IMR-90 (cell line): ENCODE data around the gene AXDND1. TPM values are rescaled to one million over a fixed set of nuclear protein-coding genes. Genes with fewer than 3 reads are reported as not detected.

Source experiments
- ATAC-seq: fragments of 200-7000 bp; cut with Tn5 transposase; 2 replicates; pipeline ENCODE4 v1.9.1; 2020; ENCODE audit warnings: low read depth, mild to moderate bottlenecking, moderate library complexity
- BruUV-seq: library from RNA; stranded (reverse); fragments of 400-500 nt; replicated peaks from 2 replicates; lab custom pipeline; 2021; lab: Mats Ljungman, UMichigan
- CTCF ChIA-PET: fragments of 300-600 bp; formaldehyde crosslinking; extraction: SDS; loops from one replicate; lab custom pipeline; 2021; ENCODE audit warnings: antibody characterized with exemption; lab: Yijun Ruan, JAX
- POLR2A ChIA-PET: fragments of 300-600 bp; sonication (Branson Sonifier 250); formaldehyde crosslinking; loops from one replicate; lab custom pipeline; 2022; ENCODE audit warnings: antibody characterized with exemption; ENCODE audit not compliant: unreplicated experiment; lab: Charles Lee
- DNase-seq: peaks from one replicate; pipeline ENCODE4 v3.0.0; 2013
- H2AFZ ChIP-seq: replicated peaks from 2 replicates; pipeline ENCODE3; 2013; ENCODE audit warnings: low read length, mild to moderate bottlenecking; ENCODE audit not compliant: poor library complexity
- H2AK5ac ChIP-seq: 2 replicates; pipeline ENCODE4 v1.6.1; 2013; ENCODE audit warnings: low read depth, low read length, inconsistent platforms
- H2AK9ac ChIP-seq: replicated peaks from 2 replicates; pipeline ENCODE3; 2013; ENCODE audit warnings: mild to moderate bottlenecking, low read depth, low read length, moderate library complexity; ENCODE audit not compliant: poor library complexity
- H2BK120ac ChIP-seq: 2 replicates; pipeline ENCODE4 v1.6.1; 2013; ENCODE audit warnings: low read depth, low read length, inconsistent platforms
- H2BK15ac ChIP-seq: 3 replicates; pipeline ENCODE4 v1.6.1; 2013; ENCODE audit warnings: low read depth, low read length, inconsistent platforms
- H2BK20ac ChIP-seq: 2 replicates; pipeline ENCODE4 v1.6.1; 2013; ENCODE audit warnings: low read depth, mild to moderate bottlenecking, inconsistent platforms, low read length, moderate library complexity
- H2BK5ac ChIP-seq: 2 replicates; pipeline ENCODE4 v1.6.1; 2013; ENCODE audit warnings: mild to moderate bottlenecking, low read depth, low read length, inconsistent platforms; ENCODE audit not compliant: poor library complexity, severe bottlenecking
- H3K14ac ChIP-seq: replicated peaks from 2 replicates; pipeline ENCODE4 v1.6.1; 2013; ENCODE audit warnings: low read depth, low read length, inconsistent platforms
- H3K18ac ChIP-seq: 2 replicates; pipeline ENCODE4 v1.6.1; 2013; ENCODE audit warnings: low read depth, low read length, control low read depth
- H3K23ac ChIP-seq: 2 replicates; pipeline ENCODE4 v1.6.1; 2013; ENCODE audit warnings: low read depth, low read length, inconsistent platforms
- H3K27ac ChIP-seq: 2 replicates; pipeline ENCODE4 v1.5.1; 2013; ENCODE audit warnings: mild to moderate bottlenecking, control low read depth, low read length; ENCODE audit not compliant: insufficient read depth
- H3K27me3 ChIP-seq: 2 replicates; pipeline ENCODE4 v1.6.1; 2013; ENCODE audit warnings: low read length; ENCODE audit not compliant: control insufficient read depth, insufficient read depth
- H3K36me3 ChIP-seq: 2 replicates; pipeline ENCODE4 v1.6.1; 2013; ENCODE audit warnings: low read length, mixed read lengths; ENCODE audit not compliant: control insufficient read depth, insufficient read depth
- H3K4ac ChIP-seq: 2 replicates; pipeline ENCODE4 v1.6.1; 2013; ENCODE audit warnings: low read depth, low read length, inconsistent platforms
- H3K4me1 ChIP-seq: 2 replicates; pipeline ENCODE4 v1.6.1; 2013; ENCODE audit warnings: low read length, mixed read lengths; ENCODE audit not compliant: control insufficient read depth, insufficient read depth
- H3K4me2 ChIP-seq: 2 replicates; pipeline ENCODE4 v1.6.1; 2013; ENCODE audit warnings: low read depth, mild to moderate bottlenecking, control low read depth, low read length, moderate library complexity
- H3K4me3 ChIP-seq: 2 replicates; pipeline ENCODE4 v1.5.1; 2013; ENCODE audit warnings: low read depth, mild to moderate bottlenecking, control low read depth, low read length, moderate library complexity; ENCODE audit not compliant: insufficient read depth
- H3K56ac ChIP-seq: 2 replicates; pipeline ENCODE4 v1.6.1; 2013; ENCODE audit warnings: low read length, inconsistent platforms; ENCODE audit not compliant: insufficient read depth; ENCODE audit errors: extremely low read depth
- H3K79me1 ChIP-seq, 2 experiments: 2 replicates each; pipeline ENCODE4 v1.6.1; 2013; ENCODE audit warnings: low read length in 2 of 2, inconsistent platforms in 1 of 2, low read depth in 1 of 2
- H3K9ac ChIP-seq: 2 replicates; pipeline ENCODE4 v1.6.1; 2013; ENCODE audit warnings: low read depth, low read length, control low read depth
- H3K9me1 ChIP-seq: 2 replicates; pipeline ENCODE4 v1.6.1; 2013; ENCODE audit warnings: low read length, inconsistent platforms; ENCODE audit not compliant: insufficient read depth
- H3K9me3 ChIP-seq: 2 replicates; pipeline ENCODE4 v1.6.1; 2013; ENCODE audit warnings: low read length; ENCODE audit not compliant: control insufficient read depth, insufficient read depth
- H4K20me1 ChIP-seq: 2 replicates; pipeline ENCODE4 v1.6.1; 2013; ENCODE audit warnings: low read length, inconsistent platforms; ENCODE audit not compliant: insufficient read depth
- H4K5ac ChIP-seq: 2 replicates; pipeline ENCODE4 v1.6.1; 2013; ENCODE audit warnings: mild to moderate bottlenecking, low read depth, low read length, control low read depth
- H4K8ac ChIP-seq, 2 experiments: 2 replicates each; pipeline ENCODE4 v1.6.1; 2013; ENCODE audit warnings: low read depth in 2 of 2, low read length in 2 of 2, control low read depth in 1 of 2, inconsistent platforms in 1 of 2
- H4K91ac ChIP-seq: 2 replicates; pipeline ENCODE4 v1.6.1; 2013; ENCODE audit warnings: low read depth, low read length, inconsistent platforms; ENCODE audit not compliant: insufficient read depth
- BHLHE40 ChIP-seq: fragments of 150-350 bp; IDR thresholded peaks from 2 replicates; pipeline ENCODE4 v1.6.1; 2016; ENCODE audit warnings: mild to moderate bottlenecking, low read depth, low read length
- CEBPB ChIP-seq: IDR thresholded peaks from 2 replicates; pipeline ENCODE4 v1.6.1; 2012; ENCODE audit warnings: low read depth, low read length, improper control_type of control experiment
- CHD1 ChIP-seq: IDR thresholded peaks from 2 replicates; pipeline ENCODE4 v1.6.1; 2012; ENCODE audit warnings: low read depth, low read length, improper control_type of control experiment
- CTCF ChIP-seq: conservative IDR thresholded peaks from 2 replicates; pipeline ENCODE4 v1.5.1; 2012; ENCODE audit warnings: mild to moderate bottlenecking, low read depth, low read length, improper control_type of control experiment
- ELK1 ChIP-seq: fragments of 150-350 bp; IDR thresholded peaks from 2 replicates; pipeline ENCODE4 v1.6.1; 2016; ENCODE audit warnings: low read depth, mild to moderate bottlenecking, low read length, moderate library complexity, borderline replicate concordance
- FOS ChIP-seq: fragments of 150-350 bp; IDR thresholded peaks from 2 replicates; pipeline ENCODE4 v1.6.1; 2016; ENCODE audit warnings: low read depth, low read length
- MAFK ChIP-seq: IDR thresholded peaks from 2 replicates; pipeline ENCODE4 v1.6.1; 2012; ENCODE audit warnings: low read depth, low read length, improper control_type of control experiment
- MAZ ChIP-seq: IDR thresholded peaks from 2 replicates; pipeline ENCODE4 v1.6.1; 2012; ENCODE audit warnings: low read depth, mild to moderate bottlenecking, low read length, improper control_type of control experiment, moderate library complexity, borderline replicate concordance
- MXI1 ChIP-seq: IDR thresholded peaks from 2 replicates; pipeline ENCODE4 v1.6.1; 2012; ENCODE audit warnings: low read depth, mild to moderate bottlenecking, low read length, moderate library complexity, borderline replicate concordance
- NFE2L2 ChIP-seq: fragments of 150-350 bp; IDR thresholded peaks from 2 replicates; pipeline ENCODE4 v1.6.1; 2016; ENCODE audit warnings: low read depth, mild to moderate bottlenecking, low read length
- POLR2A ChIP-seq: IDR thresholded peaks from 2 replicates; pipeline ENCODE4 v1.6.1; 2012; ENCODE audit warnings: mild to moderate bottlenecking, low read depth, low read length
- RAD21 ChIP-seq: IDR thresholded peaks from 2 replicates; pipeline ENCODE4 v1.6.1; 2012; ENCODE audit warnings: low read length, improper control_type of control experiment
- RFX5 ChIP-seq: IDR thresholded peaks from 2 replicates; pipeline ENCODE4 v1.8.0; 2012; ENCODE audit warnings: low read depth, mild to moderate bottlenecking, low read length, moderate library complexity
- SMC3 ChIP-seq: fragments of 150-350 bp; IDR thresholded peaks from 2 replicates; pipeline ENCODE4 v1.6.1; 2016; ENCODE audit warnings: low read depth, mild to moderate bottlenecking, antibody characterized with exemption, low read length, moderate library complexity
- USF2 ChIP-seq: fragments of 150-350 bp; IDR thresholded peaks from 2 replicates; pipeline ENCODE4 v1.6.1; 2017; ENCODE audit warnings: mild to moderate bottlenecking, antibody characterized with exemption, low read length, low read depth
- WGBS, 2 experiments: methylation state at CpG; one replicate each; pipeline versions ENCODE4 v1.1.5 to v1.1.7; 2013; ENCODE audit warnings: missing lambda C conversion rate in 2 of 2; ENCODE audit not compliant: insufficient read length in 1 of 2; ENCODE audit errors: extremely low coverage in 2 of 2; 5-methylcytosine and 5-hydroxymethylcytosine counted together
- dilution Hi-C: fragments of 300-500 bp; cut with HindIII; formaldehyde crosslinking; loops from one replicate; pipeline ENCODE4 v1.14.3; 2018; ENCODE audit warnings: low sequenced_read_pairs; ENCODE audit not compliant: unreplicated experiment
- in situ Hi-C: fragments of 300-500 bp; cut with MboI; formaldehyde crosslinking; loops from 3 replicates; pipeline ENCODE4 v1.14.3; 2019; ENCODE audit warnings: low sequenced_read_pairs, inconsistent platforms, mixed read lengths
- intact Hi-C: fragments of 100-400 bp; cut with micrococcal nuclease; formaldehyde crosslinking; loops from 2 replicates; pipeline ENCODE4 v1.10.0; 2022
- polyA plus RNA-seq, 3 experiments: library from polyadenylated mRNA; depleted of rRNA; stranded (reverse); fragments of >200 nt; gene quantifications; 2 replicates each; pipeline ENCODE4 v1.2.3, GENCODE V29; 2012; ENCODE audit warnings: low replicate concordance in 1 of 3
- total RNA-seq: library from RNA; depleted of rRNA; stranded (reverse); fragments of >200 nt; gene quantifications from 2 replicates; pipeline ENCODE4 v1.2.3, GENCODE V29; 2012

AXDND1 gene
- total and polyA plus RNA-seq, 2 of the 4 experiments (the other 2 are of a cell fraction): not detected

- intact Hi-C loops (no loop called here), in situ Hi-C loops (no loop called here), dilution Hi-C loops (no loop called here)
- Histone ChIP-seq H3K4me2 (no peak overlapping the region), H2BK120ac (no peak overlapping the region), H2BK20ac (no peak overlapping the region), H2AFZ (no peak overlapping the region), H3K18ac (no peak overlapping the region), H3K9ac (no peak overlapping the region), H4K20me1 (no peaks in the 10 kb centered on the region), H3K9me1 (no peaks in the 10 kb centered on the region), H3K79me1 (no peaks in the 10 kb centered on the region), H3K4me3 (no peak overlapping the region), H4K5ac (no peak overlapping the region), H4K8ac (no peak overlapping the region), H3K4me1 (no peaks in the 10 kb centered on the region), H3K23ac (no peak overlapping the region), H3K14ac (no peak overlapping the region), H3K27ac (no peak overlapping the region), H4K91ac (no peak overlapping the region), H2BK15ac (no peak overlapping the region), H3K36me3 (no peaks in the 10 kb centered on the region), H2BK5ac (no peak overlapping the region), H3K9me3 (no peaks in the 10 kb centered on the region), H2AK5ac (no peak overlapping the region), H2AK9ac (no peak overlapping the region), H3K4ac (no peak overlapping the region), H3K56ac (no peak overlapping the region), H3K27me3 (0 out of 2 replicates have a peak, but pooled peaks cover 1% of the 10 kb centered on the region)
- ATAC-seq (no peak), DNase-seq (no peak)
- CTCF ChIA-PET: no interaction called here
- no TSS peak for BruUV-seq
- TF ChIP-seq ELK1 (no peak), MAFK (no peak), CTCF (no peak), MAZ (no peak), MXI1 (no peak), CHD1 (no peak), CEBPB (no peak), BHLHE40 (no peak), RFX5 (no peak), USF2 (no peak), POLR2A (no peak), FOS (no peak), SMC3 (no peak), NFE2L2 (no peak), RAD21 (no peak)
- POLR2A ChIA-PET: no interaction called here
- WGBS, 2 experiments: 66% methylated on average over 4 of the region's 7 CpGs; no CpG with 5 or more reads in 1 of the 2 experiments
Observed at GRCh38 chr1:179440971-179441370, 75.2 kb downstream of the AXDND1 start.
